Measurements from ENCODE around the gene TBC1D2.
"Not testable (repeated sequence)": the region's sequence is repeated elsewhere in the genome, so short reads cannot be mapped to it uniquely, and the experiment has no call there.

Gene TBC1D2

DNA sequence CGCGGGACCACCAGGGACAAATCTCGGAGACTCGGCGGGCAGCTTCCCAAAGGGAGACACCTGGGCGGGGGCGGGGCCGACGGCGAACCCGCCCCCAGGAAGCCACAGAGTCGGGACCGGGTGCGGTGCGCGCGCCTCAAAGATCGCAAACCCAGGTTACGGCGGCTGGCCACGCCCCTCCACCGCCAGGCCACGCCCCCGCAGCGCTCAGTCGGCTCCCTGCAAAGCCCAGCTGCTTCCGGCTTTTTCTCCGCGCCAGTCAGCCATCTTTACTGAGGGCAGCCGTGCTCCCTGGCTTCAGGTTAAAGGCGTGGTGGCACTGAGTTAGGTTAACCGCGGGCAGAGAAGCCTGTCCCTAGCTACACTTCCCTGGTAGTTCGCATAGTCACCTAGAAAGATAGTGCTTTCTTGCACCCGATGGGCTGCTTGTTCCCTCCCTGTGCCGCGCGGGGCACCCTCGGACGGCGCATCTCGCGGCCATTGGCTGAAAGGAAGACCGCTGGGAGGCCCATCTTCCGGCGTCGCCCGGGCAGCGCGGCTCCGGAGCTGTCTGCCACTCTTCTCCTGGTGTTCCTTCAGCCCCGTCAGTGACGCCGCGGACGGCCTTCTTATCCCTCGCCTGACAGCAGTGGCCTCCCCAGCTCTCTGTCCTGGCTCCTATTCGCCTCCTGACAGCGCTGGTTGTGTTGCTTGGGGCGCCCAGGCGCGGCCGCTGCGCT is at the start of gene TBC1D2:
TBC1D2 (minus strand) TSS at position 72 of the 719 bp plus-strand sequence. CDS start 108 bp downstream, outside the sequence.
- peak; percentile 93 for DNase-seq

DNA sequence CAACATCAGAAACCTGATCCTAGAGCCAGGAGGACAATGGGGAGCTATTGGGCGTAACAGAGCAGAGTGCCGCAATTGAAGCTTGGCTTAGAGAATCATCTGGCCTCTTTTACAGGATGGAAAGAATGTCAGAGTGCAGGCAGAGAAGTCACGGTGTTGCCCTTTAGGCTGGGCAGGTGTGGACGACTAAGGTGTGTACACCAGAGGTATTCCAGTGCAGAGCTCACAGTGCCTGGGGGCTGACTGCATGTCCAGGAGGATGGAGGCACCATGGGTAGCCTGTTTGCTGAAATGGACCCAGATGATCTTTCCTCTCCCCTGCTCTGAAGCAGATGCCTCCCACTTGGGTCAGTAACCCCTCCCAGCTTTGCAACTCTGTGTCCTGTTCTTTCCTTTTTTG is 48.9 kb upstream of the TBC1D2 start:
- no peak for DNase-seq

GRCh38 chr9:98303633-98304125 is 48.2 kb upstream of the TBC1D2 start:
- DNase-seq = no peak

DNA sequence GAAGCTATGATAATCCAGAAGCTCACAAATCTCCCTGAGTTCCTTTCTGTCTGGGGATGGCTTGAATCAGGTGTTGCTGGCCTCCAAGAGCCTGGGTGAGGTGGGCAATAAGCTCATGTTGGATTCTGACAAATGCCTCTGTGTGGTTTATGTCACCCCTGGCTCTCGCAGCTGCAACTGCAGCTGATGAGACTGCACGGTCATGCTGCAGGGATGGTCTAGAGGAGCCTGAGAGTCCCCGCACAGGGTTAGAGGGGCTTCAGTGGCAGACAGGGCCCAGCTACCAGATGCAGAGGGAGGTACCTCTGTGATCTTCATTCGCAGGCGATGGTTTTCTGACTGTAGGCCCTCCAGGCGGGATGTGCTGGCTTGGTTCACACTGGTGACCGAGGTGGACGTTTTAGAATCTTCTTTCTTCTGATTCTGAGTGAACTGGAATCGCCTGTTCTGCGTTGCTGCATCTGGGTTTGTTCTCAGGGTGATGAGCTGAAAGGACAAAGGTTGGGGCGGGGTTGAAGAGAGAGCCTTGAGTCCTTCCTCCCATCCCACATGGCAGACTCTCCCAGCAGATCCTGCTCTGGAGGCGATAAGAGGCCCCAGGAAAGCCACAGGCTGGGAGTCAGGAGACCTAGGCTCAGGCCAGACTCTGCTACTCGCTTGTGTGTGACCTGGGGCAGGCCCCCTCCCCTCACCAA is 47.6 kb upstream of the TBC1D2 start:
- no peak for DNase-seq

- no peak for DNase-seq
These were observed 46.7 kb upstream of the TBC1D2 start for GRCh38 chr9:98302150-98302549.

DNA sequence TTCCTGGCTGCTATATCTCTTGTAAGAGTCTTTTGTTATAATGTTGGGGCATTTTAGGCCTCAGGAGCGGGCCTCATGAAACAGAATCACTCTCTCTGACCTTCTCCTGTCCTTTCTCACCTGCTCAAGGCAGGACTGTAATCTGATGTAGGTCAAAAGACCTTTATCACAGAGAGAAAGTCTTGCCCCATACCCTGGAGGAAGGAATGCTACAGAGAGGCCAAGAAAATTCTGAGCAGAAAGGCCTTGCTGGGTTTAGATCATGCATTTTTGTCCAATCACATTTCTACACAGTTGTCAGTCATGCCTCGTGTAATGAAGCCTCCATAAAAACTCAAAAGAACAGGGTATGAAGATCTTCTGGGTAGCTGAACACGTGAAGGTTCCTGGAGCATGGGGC is 45.2 kb upstream of the TBC1D2 start:
- no peak for DNase-seq

DNA sequence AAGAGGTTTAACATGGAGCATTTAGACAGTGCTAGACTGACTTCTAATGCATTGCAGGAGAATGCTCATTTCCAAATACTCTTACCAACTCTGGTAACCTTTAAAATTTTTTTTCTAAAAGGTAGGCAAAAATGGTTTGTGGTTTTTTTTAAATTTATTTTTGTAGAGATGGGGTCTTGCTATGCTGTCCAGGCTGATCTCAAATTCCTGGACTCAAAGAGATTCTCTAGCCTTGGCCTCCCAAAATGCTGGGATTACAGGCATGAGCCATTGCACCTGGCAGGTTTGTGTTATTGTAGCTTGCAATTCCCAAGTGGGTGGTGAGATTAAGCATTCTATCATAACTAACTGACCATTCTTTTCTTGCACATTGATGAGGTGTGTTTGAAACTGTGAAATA is 43.0 kb upstream of the TBC1D2 start:
- no peak for DNase-seq

DNA sequence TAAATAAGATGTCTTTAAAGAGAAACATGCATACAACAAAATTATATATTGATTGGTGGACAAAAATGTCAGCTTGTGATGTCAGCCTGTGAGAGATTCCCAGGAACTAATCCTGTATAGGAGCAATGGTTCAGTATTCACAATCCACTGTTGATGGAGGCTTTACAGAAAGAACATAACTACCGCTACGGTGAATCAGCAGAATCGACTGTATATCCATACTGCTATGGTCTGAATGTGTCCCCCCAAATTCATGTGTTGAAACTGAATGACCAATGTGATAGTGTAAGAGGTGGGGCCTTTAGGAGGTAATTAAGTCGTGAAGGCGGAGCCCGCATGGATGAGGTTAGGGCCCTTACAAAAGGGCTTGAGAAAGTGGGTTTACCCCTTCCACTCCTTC is 40.4 kb upstream of the TBC1D2 start:
- DNase-seq = no peak

DNA sequence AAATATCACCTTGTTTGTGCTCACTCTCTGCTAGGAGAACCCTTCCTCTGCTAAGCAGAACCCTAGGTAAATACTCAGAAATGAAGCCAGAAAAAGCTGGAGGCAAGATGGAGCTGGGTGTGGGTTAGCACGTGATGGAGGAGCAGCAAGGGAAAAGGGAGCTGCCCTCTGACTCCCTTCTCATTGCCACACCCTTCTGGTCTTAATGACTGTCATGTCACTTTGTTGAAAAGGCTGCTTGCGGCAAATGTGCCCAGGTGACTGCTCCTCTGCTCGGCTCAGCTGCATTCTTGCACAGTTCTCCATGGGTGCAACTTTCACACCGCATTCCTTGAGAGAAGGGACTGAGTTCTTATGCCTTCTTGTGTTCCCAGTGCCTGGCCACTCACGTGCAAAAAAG is 36.4 kb upstream of the TBC1D2 start:
- no peak for DNase-seq

DNA sequence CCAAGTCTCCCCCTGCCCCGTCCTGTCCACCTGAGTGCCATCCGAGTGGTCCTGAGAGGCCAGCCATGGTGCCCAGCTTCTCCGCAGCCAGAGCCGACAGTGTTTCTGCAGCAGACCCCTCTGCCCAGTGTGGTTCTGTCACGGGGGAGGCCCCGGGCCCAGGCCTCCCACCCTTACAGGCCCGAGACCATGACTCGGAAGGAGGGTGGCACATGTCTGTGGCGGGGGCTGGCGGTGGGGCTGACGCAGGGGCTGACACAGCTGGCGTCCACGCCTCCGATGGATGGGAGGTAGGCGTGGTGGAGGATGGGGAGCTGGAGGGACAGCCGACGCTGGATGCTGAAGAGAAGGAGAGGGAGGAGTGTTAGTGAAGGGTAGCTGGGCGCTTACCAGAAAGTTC is 35.0 kb upstream of the TBC1D2 start:
- no peak for DNase-seq

DNA sequence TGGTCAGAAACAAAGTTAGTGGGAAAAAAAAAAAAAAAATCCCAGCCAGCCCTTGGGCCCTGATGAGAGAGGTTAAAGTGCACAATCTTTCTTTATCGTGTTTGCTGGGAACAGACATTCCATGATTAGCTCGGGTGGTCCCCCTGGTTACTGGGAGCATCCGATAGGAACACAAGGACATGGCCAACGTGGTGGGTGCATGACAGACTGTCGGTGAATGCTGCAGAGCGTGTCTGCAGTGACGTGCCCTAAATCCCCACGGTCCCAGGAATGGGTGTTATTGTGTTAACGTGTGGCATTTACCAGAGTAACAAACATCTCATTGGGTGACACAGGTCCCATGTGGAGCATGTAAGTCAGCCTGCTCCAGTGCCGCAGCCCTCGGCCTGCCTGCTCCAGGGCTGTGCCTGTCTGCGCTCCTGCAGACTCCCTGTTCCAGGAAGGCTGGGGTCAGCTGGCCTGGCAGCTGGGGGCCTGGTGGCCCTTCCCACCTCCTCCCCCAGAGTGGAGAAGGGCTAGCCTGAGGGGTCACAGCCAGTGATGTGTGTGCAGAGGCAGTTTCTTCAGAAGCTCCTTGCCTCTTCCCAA is 34.3 kb upstream of the TBC1D2 start:
- DNase-seq = no peak

- DNase-seq = no peak
These were observed 33.4 kb upstream of the TBC1D2 start for GRCh38 chr9:98288881-98289280.

DNA sequence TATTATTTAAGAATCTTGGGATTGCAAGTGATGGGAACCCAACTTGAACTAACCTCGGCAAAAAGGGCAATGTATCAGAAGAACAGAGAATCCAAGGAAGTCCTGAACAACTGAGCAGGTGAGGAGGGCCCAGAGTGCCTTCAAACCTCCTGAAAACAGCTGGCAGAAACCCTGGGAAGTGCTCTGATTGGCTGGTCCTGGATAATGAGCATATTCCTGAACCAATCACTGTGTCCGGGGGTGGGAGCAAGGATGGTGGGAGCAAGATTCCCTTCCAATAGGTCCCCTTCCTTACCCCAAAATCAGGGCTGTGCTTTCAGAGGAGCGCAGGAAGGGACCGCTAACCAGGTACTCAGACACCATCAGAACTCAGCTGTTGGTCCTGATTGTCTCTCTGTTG is 31.9 kb upstream of the TBC1D2 start:
- DNase-seq = no peak

DNA sequence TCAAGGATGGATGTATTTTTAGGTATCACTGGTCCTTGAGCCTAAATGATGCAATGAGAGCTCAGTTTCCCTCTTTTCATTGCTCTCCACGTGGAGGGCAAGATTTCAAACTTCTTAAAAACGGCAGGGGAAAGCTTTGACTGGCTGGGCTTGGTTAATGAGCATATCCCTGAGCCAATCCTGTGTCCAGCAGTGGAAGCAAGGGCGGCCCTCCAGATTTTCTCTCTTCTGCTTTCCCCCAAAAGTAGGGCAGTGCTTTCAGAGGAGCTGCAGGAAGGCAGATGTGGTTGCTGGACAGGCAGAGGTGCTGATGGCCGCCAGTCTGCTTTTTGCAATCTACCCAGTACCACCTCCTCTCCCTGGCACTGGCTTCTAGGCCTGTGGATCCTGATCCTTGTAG is 30.0 kb upstream of the TBC1D2 start:
- DNase-seq = no peak

- no peak for DNase-seq
These were observed 29.3 kb upstream of the TBC1D2 start for GRCh38 chr9:98284754-98285153.

DNA sequence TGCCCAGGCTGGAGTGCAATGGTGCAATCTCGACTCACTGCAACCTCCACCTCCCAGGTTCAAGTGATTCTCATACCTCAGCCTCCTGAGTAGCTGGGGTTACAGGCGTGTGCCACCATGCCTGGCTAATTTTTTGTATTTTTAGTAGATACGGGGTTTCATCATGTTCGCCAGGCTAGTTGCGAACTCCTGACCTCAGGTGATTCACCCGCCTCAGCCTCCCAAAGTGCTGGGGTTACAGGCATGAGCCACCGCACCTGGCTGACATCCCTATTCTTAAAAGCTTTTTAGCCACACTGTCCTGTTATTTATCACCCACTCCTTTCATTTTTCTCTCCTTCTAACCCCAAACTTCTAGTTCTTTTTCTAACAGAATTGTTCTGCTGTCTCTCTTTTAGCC is 27.7 kb upstream of the TBC1D2 start:
- DNase-seq = not testable (repeated sequence)

- DNase-seq = no peak
These were observed 25.8 kb upstream of the TBC1D2 start for GRCh38 chr9:98281281-98281680.

DNA sequence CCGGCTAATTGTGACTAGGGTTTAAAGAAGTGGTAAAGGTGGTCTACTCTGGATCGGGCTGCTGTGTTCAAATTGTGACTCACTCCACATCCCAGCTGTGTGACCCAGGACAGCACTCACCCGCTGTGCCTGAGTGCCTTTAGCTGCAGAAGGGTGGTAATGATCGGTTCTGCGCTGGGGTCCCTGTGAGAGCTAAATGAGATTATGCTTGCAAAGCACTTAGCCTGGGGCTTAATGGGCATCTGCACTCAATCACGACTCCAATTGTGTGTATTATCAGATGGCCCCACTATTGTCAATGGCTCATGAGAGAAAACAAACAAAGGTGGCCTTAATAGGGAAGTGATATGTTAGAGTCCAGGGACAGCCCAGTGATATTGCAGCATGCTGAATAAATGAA is 25.1 kb upstream of the TBC1D2 start:
- peak; percentile 7 for DNase-seq

GRCh38 chr9:98280162-98280561 is 24.7 kb upstream of the TBC1D2 start:
- no peak for DNase-seq

DNA sequence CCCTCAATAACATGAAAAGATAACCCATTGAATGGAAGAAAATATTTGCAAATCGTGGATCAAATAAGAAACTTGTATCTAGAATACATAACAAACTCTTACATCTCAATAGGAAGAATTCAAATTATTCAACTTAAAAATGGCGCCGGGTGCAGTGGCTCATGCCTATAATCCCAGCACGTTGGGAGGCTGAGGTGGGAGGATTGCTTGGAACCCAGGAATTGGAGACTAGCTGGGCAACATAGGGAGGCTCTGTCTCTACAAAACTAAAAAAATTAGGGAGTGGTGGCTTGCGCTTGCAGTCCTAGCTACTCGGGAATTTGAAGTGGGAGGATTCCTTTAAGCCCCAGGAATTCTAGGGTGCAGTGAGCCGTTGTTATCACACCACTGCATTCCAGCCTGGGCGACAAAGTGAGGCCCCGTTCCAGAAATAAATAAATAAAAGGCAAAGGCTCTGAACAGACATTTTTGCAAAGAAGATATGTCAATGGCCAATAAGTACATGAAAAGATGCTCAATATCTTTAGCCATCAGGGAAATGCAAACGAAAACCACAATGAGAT is 21.5 kb upstream of the TBC1D2 start:
- DNase-seq = no peak

DNA sequence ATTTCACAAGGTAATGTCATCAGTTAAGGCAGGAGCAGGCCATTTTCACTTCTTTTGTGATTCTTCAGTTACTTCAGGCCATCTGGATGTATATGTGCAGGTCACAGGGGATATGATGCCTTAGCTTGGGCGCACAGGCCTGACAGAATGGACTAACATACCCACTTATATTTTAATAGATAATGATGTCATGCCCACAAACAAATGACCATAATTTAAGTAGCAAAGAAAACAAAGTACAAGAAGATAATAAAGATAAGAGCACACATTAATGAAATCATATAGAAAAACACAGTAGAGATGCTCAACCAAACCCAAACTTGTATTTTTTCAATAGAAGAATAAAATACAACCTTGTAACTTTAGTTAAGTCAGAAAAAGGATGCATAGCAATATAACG is 19.7 kb upstream of the TBC1D2 start:
- DNase-seq = no peak

DNA sequence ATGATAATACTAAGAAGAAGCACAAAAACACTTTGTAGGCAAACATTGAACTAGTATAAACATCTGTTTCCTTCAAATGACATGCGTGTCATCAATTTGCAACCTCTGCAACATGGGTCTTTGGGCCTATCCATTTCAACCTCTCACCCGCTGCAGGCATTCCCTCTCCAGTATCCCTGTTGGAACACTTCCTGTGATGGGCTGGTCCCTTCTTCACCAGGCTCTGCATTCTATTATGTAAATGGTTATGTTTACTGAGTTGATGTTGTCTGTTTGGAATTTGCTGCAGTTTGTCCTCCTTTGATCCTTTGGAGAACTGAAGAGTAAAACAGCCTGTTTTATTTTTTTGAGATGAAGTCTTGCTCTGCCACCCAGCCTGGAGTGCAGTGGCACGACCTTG is 16.6 kb upstream of the TBC1D2 start:
- no peak for DNase-seq

DNA sequence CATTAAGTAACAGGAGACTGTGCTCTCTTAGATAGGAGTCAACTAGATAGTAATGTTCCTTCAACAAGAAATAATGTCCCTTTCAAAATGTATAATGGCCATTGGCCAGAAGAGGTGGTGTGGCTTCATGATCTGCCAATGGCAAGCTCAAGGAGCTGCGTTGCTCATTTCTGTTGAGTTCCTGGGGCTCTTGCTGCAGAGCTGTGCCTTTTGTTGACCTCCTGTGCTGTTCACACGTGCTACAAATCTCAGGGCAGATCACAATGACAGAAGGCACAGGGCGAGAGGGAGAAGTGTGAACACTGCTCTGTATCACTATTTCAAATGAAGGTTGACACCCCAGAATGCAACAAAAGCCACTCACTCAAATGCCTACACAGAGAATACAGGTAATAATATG is 16.0 kb upstream of the TBC1D2 start:
- DNase-seq = no peak

GRCh38 chr9:98270284-98270683 is 14.8 kb upstream of the TBC1D2 start:
- not testable (repeated sequence) for DNase-seq
